Articular chondrocyte of knee joint (primary cell): Measurements from ENCODE around the gene LDLRAD3. TPM values are rescaled to one million over a fixed set of nuclear protein-coding genes. Genes with fewer than 3 reads are reported as not detected.

ENCODE experiments used
- small RNA-seq: library from RNA; depleted of rRNA; stranded (forward); fragments of <200 nt; gene quantifications from one replicate; pipeline ENCODE3, GENCODE V24; 2012
- total RNA-seq: library from RNA; depleted of rRNA; stranded (reverse); fragments of >200 nt; gene quantifications from 2 replicates; pipeline ENCODE4 v1.2.3, GENCODE V29; 2012

The LDLRAD3 gene, protein sequence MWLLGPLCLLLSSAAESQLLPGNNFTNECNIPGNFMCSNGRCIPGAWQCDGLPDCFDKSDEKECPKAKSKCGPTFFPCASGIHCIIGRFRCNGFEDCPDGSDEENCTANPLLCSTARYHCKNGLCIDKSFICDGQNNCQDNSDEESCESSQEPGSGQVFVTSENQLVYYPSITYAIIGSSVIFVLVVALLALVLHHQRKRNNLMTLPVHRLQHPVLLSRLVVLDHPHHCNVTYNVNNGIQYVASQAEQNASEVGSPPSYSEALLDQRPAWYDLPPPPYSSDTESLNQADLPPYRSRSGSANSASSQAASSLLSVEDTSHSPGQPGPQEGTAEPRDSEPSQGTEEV
- 14.8 and 15.5 TPM in 2 replicates for total RNA-seq

DNA sequence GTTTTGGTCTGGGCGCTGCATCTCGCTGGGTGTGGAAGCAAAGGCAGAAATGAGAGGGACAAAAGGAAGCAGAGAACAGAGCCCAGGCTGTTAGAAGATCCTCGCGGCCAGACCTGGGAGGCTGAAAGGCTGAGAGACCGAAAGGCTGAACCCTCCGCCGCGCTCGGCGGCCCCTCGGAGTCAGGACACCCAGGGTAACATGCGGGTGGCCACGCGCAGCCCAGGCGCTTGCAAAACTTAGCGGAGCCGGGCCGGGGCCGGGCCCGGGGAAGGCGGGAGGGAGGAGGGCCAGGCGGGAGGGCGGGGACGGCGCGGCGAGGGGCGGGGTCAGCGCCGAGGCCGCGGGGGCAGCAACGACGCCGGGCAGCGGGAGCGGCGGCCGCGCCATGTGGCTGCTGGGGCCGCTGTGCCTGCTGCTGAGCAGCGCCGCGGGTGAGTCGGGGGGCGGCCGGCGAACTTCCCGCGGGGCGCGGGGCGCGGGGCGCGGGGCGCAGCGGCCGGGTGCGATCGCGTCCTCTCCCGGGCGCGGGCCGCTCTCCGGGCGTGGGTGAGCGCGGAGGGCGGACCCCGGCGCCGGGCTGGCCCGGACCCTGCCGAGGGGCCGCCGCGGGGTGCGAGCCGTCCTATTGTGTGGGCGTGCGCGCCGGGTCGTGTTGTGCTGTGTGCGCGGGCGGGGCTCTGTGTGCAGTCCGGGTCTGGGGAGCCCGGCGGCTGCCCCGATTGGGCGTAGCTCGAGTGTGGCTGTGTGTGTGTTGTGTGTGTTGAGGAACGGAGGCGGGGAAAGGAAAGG lies at the start of gene LDLRAD3:
TSS of gene LDLRAD3 (plus strand) at position 350 of the 790 bp plus-strand sequence. CDS start at position 387, 37 bp downstream.

Small RNA genes lying within 50 kb of the gene (small RNA-seq; reads per million reads assigned to genes)
- gene MIR3973, result not detected
